ENCODE data around the gene MFSD2B.
"Not testable (repeated sequence)": the region's sequence is repeated elsewhere in the genome, so short reads cannot be mapped to it uniquely, and the experiment has no call there.

MFSD2B gene

DNA sequence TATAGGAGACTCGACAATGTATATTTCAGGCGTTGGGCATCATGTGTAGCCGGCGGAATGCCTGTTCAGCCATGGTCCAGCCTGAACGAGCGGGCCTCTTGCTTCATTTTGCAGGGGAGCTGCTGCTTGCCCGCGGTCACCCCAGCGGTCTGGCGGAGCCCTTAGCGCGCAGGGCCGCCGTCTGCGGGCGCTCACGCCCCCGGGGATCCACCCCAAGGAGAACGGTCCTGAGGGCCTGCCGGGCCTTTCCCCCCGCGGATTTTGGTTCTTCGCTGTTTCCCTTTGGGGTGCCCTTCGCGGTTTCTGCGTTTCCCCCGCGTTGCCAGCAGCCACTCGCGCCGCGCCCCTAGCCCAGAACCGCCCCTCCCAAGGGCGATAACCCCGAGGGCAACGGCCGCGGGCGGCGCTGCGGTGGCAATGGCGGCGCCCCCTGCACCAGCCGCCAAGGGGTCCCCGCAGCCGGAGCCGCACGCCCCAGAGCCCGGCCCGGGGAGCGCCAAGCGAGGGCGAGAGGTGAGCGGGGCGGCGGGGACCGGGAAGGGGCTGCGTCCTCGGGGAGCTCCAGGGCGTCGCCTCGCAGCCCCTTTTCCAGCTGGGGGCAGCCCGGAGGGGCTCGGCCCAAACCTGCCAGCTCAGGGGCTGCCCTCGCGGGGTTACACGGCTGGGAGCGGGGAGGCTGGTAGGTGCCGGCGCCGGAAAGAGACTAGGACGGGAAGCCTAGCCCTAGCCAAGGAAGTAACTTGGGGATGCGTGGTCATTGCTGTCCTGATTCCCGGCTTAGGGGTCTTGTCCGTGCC is at the start of gene MFSD2B:
MFSD2B (plus strand) TSS at position 406 of the 797 bp plus-strand sequence; CDS start at position 418, 12 bp downstream.
- no peak for DNase-seq (ENCODE audit: low read depth)

DNA sequence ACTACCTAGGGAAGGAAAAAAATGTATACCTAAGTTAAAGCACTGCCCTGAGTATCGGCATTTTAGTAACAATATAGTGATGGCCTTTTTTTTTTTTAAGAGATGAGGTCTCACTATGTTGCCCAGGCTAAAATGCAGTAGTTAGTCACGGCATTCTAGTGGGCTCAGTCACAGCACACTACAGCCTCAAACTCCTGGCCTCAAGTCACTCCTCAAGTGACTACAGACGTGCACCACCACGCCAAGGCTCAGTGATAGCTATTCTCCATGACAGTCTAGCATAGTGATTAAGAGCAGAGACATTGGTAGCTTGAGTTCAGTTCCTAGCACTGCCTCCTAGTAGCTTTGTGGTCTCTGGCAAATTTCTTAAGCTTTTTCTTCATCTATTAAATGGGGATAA is 42.0 kb upstream of the MFSD2B start:
- DNase-seq (ENCODE audit: low read depth) = peak; percentile 3

DNA sequence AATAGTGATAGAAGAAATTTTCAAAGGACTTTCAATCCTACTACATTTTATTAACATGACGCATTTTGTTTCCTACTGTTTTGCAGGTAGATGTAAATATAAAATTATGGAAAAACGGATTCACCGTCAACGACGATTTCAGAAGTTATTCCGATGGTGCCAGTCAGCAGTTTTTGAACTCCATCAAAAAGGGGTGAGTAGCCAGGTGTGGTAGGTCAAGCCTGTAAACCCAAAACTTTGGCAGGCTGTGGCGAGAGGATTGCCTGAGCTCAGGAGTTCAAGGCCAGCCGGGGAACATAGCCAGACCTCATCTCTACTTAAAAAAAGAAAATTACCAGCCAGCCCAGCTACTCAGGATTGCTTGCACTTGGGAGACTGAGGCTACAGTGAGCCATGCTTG is 33.0 kb upstream of the MFSD2B start:
- DNase-seq (ENCODE audit: low read depth) = no peak

DNA sequence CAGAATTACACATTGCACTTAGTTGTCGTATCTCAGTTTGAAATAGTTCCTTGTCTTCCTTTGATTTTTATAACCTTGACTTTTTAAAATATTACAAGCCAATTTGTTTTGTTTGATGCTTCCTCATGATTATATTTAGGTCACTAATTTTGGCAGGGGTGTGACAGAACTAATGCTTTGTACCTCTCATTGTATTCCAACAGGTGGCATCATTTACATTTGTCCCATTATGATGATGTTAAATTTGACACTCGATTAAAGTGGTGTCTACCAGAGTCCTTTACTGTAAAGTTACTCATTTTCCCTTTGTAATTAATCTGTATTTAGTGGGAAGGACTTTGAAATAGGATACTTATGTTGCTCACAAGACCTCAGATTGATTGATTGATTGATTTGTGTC is 21.5 kb upstream of the MFSD2B start:
- DNase-seq (ENCODE audit: low read depth) = peak; percentile 51

DNA sequence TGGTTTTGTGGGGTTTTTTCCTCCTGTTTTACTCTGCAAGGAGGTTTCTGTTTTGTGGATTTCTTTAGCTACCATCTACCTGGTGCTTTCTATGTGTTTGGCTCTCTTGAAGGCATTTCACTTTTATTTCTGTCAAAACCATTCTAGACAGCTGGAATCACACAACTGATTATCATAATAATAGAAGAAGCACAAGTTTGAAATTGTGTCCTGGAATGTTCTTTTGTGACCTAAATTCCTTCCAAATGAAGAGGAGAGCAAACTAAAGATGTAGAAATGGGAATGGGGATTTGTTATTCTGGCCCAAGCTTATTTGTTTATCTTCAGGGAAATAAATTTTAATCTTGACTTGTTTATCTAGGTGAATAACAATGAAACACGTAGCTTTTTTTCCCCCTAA is 17.0 kb upstream of the MFSD2B start:
- no peak for DNase-seq (ENCODE audit: low read depth)

GRCh38 chr2:23993736-23994269 is 16.1 kb upstream of the MFSD2B start:
- DNase-seq (ENCODE audit: low read depth) = no peak

DNA sequence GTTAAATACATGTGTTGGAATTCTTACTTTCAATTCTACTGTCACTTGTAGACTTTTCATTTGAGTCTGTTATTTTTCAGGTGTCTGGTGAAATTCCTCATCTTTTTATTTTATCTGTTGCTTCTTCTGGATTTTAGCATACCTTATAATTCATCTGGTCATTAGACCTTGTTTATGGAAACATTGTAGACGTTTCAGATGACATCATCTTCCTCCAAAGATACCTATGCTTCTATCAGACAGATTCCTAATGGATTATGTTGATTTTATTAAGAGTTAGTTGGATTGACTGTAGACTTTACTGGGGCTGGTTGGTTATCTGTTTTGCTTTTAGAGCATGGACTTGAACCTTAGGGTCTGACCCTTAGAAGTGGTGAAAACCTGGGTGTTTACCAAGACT is 15.3 kb upstream of the MFSD2B start:
- no peak for DNase-seq (ENCODE audit: low read depth)

- no peak for DNase-seq (ENCODE audit: low read depth)
These were observed 2.2 kb upstream of the MFSD2B start for GRCh38 chr2:24007693-24008092.

GRCh38 chr2:24008672-24009366 is 1.1 kb upstream of the MFSD2B start:
- no peak for DNase-seq (ENCODE audit: low read depth)

DNA sequence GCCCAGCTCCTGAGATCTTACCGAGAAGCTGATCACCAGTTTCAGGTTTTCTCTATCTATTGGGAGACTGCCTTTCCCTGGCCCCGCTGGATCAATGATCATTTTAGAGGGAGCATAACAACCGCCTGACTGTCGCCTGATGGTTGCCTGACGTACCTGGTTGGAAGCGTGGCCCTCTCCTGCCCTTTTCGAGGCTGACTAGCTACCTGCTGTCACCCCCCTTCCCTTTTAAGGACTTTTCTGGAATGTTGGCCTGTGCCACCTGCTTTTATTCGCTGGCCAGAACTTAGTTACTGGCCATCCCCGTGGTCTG is 562 bp upstream of the MFSD2B start:
- DNase-seq (ENCODE audit: low read depth) = no peak

DNA sequence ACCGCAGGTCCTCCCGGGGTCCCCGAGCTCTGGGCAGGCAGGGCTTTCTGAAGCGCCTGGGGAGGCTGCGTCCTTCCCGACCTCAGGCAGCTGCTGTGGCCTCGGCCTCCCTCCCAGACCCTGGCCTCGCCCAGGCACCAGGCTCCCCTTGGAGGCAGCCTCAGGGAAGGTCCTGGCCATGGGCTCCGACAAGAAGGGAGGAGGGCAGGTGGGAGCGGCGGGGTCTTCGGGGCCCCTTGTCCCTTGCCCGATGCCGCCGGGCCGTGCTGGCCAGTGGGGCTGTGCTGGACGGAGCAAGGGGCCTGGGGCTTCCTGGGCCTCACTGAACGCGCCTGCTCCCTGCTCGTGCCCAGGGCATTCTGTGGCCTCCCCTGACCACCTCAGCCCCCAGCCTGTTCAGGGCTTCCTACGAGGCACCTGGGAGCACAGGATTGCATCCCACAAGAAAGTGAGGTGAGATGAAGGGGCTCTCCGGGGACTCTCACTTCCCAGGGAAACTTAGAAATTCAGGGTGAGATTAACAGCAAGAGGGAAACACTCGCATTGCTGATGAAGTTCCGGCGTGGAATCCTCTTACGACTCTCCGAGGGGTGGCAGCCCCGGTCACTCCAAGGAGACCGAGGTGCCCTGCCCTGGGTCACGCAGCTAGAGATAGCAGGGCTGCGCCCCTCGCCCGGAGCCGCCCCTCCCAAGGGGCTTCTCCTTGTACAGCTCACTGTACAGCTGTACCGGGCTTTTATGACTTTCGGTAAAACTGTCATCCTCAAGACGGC is 778 bp downstream of the MFSD2B start:
- DNase-seq (ENCODE audit: low read depth) = no peak

DNA sequence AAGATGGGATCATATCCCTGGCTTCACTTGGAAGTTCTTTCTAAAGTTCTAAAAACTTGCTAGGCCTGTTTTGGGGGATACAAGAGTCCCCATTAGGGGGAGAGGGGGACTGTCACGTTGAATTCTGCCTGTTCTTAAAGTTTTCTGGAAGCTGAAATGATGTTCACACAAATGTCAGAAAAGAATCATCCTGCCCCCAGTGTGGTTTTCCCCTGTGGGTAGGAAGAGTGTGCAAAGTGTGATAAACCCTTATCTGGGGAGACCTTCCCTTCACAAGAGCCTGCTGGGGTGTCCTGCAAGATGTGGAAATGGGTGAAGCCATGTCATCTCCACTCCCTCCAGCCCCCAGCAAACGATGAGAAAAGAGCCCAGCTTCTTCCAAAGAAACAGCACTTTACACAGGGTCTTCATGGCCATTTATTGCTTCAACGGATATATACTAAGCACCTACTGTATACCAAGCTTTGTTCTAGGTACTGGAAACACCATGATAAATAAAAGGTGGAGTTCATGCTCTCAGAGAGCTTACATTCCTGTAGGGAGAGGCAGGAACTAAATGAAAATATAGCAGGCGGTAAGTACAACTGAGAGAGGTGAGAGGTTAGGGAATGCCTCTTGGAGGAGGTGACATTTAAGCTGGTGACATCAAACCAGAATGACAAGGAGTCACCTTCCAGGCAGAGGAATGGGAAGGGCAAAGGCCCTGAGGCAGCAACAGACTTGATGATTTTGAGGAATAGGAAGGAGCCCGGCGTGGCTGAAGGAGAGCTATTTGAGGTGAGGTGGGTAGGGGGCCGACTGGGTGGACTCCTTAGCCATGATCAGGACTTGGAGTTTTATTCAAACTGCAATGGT is 1.6 kb downstream of the MFSD2B start:
- DNase-seq (ENCODE audit: low read depth) = no peak

DNA sequence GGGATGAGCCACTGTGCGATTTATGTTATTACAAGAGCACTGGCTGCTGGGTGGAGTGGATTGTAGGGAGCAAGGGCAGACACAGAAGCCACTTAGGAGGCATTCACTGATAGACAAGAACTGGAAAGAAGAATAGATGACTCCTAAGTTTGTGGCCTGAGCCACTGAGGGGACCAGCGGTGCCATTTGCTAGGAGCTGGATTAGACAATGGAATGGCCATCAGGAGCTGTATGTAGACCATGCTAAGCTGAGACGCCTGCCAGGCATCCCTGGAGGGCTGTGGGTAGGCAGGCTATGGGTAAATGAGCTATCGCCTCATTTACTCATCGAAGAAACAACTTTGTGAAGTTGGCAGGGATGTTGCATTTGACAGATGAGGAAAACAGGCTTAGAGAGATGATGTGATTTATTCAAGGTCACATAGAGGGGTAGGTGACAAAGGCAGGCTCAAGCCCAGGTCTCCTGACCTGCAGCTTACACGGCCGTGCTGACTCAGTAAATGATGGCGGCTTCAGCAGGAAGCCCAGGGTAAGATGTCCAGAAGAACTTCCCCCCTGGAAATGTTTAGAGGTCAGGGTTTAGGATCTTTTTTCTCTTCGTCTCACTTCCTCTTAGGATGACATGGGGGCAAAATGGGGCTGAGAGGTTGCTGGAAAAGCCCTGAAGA is 2.8 kb downstream of the MFSD2B start:
- DNase-seq (ENCODE audit: low read depth) = no peak

GRCh38 chr2:24014902-24015301 is 5.0 kb downstream of the MFSD2B start:
- not testable (repeated sequence) for DNase-seq (ENCODE audit: low read depth)

GRCh38 chr2:24015562-24016375 is 5.9 kb downstream of the MFSD2B start:
- DNase-seq (ENCODE audit: low read depth) = peak; percentile 97

- peak; percentile 34 for DNase-seq (ENCODE audit: low read depth)
These were observed 6.5 kb downstream of the MFSD2B start for GRCh38 chr2:24016376-24016761.

DNA sequence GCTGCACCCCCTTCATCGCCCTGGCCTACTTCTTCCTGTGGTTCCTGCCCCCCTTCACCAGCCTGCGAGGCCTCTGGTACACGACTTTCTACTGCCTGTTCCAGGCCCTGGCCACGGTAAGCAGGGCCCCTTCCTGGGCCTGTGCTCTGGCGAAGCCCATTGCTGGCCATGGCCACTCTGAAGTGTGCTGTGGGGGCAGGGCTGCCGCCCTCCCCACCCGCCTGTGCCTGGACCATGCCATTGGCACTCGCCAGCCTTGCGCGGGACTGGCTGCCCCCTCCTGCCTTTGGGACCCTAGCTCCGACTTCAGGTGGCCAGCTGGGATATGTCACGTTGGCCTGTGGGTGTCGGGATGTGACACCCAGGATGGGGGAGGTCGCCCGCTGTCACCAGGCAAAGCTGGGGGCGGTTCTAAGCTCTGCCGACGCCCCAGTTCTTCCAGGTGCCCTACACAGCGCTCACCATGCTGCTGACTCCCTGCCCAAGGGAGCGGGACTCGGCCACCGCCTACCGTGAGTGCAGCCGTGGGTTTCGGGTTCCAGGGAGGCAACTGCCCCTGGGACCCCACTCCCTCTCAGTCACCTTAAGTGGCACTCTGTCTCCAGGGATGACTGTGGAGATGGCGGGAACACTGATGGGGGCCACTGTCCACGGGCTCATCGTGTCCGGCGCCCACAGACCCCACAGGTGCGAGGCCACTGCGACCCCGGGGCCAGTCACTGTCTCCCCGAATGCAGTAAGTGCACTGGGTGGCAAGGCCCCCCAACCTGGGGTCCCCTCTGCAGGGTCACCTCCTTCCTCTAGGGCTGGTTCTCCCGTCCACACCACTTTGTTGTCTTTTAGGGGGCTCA is 7.2 kb downstream of the MFSD2B start:
- DNase-seq (ENCODE audit: low read depth) = no peak

DNA sequence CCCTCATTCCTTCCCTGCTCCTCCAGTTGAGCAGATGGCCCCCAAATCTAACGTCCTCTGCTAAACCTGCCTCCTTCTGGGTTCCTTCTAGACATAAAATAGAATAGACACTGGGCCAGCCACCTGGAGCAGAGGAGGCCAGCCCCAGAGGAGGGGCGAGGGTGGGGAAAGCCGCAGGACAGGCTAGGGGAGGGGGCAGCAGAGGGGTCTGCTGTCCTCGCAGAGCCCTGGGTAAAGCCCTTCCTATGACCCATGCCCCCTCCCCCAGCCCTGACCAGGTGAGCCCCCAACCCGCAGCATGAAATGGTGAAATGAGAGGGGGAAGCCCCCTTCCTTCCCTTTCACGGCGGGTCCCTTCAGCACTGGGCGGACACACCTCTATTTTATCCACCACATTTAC is 7.8 kb downstream of the MFSD2B start:
- DNase-seq (ENCODE audit: low read depth) = no peak

DNA sequence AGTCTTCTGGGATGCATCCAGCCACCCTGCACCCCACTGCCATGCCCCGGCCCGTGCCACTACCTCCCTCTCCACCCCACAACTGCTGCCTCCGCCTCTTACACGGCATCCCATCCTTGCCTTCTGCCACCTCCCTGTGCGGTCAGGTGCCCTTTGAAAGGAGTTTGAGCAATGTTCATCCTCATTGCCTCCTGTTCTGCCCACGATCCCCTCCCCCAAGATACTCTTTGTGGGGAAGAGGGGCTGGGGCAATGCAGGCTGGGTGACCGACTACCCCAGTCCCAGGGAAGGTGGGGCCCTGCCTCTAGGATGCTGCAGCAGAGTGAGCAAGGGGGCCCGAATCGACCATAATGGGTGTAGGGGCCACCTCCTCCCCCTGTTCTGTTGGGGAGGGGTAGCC is 8.4 kb downstream of the MFSD2B start:
- no peak for DNase-seq (ENCODE audit: low read depth)
